Measurements from ENCODE around the gene ZNF516.
"Not testable (repeated sequence)": the region's sequence is repeated elsewhere in the genome, so short reads cannot be mapped to it uniquely, and the experiment has no call there.

Gene ZNF516, protein sequence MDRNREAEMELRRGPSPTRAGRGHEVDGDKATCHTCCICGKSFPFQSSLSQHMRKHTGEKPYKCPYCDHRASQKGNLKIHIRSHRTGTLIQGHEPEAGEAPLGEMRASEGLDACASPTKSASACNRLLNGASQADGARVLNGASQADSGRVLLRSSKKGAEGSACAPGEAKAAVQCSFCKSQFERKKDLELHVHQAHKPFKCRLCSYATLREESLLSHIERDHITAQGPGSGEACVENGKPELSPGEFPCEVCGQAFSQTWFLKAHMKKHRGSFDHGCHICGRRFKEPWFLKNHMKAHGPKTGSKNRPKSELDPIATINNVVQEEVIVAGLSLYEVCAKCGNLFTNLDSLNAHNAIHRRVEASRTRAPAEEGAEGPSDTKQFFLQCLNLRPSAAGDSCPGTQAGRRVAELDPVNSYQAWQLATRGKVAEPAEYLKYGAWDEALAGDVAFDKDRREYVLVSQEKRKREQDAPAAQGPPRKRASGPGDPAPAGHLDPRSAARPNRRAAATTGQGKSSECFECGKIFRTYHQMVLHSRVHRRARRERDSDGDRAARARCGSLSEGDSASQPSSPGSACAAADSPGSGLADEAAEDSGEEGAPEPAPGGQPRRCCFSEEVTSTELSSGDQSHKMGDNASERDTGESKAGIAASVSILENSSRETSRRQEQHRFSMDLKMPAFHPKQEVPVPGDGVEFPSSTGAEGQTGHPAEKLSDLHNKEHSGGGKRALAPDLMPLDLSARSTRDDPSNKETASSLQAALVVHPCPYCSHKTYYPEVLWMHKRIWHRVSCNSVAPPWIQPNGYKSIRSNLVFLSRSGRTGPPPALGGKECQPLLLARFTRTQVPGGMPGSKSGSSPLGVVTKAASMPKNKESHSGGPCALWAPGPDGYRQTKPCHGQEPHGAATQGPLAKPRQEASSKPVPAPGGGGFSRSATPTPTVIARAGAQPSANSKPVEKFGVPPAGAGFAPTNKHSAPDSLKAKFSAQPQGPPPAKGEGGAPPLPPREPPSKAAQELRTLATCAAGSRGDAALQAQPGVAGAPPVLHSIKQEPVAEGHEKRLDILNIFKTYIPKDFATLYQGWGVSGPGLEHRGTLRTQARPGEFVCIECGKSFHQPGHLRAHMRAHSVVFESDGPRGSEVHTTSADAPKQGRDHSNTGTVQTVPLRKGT

DNA sequence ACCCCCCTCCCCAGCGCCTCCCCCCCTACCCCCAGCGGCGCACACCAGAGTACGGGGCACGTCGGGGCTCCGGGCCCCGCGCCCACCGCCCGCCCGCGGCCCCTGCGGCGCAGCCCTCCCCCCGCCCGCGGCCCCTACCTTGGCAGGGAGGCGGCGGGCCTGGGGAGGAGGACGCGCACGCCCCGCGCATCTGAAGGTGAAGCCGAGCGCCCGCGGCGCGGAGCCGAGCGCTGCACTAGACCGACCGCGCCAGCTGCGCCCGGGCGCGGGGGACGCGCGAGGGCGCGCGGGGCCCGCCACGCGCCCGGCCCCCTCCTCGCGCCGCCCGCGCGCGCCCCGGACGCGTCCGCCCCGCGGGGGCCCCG is at the start of gene ZNF516:
TSS of gene ZNF516 (minus strand) at position 237 of the 365 bp plus-strand sequence. CDS start 52,188 bp downstream, outside the sequence.
- DNase-seq = no peak

DNA sequence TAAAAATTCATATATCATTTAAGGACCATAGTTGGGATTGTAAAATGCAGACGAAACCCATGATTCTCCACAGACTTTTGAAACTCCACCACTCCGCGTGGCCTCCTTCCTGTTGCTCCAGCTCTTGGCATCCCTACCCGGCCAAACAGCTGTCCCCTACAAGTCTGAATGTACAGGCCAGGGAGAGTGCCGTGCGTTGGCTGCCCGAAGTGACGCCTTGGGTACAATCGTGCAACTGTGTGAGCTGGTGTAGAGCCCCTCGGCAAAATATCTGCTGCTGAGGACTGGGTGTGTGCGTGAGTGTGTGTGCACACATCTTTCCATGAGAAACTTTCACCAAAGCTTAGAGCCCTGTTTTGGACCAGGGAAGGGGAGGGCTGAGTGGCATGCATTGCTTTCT is 43.8 kb upstream of the ZNF516 start:
- no peak for DNase-seq

DNA sequence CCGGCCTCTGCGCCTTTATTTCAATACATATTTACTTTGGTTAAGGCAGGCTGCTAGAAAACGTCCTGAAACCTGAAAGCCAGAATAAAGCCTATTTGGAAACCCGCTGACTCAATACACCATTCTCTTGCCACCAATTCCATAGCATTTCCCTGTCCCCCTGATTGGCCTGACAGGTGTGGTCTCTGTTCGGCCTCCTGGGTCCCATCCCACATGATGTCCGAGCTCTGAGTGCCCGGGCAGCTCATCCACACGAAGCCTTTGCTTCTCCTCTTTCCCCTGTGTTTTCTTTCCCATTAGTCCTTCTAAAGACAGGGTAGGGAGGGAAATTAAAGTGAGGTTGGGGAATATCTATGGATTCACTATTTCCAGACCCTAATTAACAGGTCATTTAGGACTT is 42.6 kb upstream of the ZNF516 start:
- no peak for DNase-seq

DNA sequence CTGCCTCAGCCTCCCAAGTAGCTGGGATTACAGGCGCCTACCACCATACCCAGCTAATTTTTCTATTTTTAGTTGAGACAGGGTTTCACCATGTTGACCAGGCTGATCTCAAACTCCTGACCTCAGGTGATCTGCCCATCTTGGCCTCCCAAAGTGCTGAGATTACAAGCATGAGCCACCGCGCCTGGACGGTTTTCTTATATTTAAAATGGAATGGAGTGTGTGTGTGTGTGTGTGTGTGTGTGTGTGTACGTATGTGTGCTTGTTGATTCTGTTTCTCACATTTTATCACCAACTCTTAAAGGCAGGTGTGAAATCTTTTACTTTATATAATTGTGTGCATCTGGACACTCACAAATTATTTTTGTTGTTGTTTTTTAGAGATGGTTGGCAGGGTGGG is 41.6 kb upstream of the ZNF516 start:
- DNase-seq = not testable (repeated sequence)

DNA sequence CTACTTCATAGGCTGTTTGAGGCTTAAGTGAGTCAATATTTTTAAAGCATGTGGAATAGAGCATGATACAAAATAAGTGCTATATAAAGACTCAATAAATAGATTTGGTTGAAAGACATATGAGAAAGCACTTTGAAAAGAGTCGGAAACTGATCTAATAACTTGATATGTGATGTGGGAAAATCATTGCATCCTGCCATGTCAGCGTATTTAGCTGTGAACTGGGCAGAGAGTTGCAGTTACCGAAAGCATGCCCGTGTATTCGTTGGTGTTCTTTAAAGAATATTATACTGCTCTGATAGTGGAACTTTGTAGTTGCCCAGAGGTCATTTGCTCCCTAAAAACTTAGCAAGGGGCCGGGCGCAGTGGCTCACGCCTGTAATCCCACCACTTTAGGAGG is 37.8 kb upstream of the ZNF516 start:
- DNase-seq = no peak

DNA sequence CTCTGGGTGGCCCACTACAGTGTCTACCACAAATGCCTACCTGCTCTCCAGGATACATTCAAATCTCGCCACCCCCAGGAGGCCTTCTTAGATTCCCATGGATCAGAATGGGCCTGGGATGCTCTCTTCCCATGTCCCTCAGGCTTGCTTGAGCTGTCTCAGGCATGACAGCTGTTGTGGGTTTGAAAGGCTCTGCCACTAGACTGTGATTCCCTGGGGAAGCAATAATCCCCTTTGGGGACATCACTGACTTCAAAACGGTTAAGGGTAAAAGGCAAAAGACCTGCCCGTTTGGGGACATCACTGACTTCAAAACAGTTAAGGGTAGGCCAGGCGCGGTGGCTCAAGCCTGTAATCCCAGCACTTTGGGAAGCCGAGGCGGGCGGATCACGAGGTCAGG is 35.8 kb upstream of the ZNF516 start:
- no peak for DNase-seq

DNA sequence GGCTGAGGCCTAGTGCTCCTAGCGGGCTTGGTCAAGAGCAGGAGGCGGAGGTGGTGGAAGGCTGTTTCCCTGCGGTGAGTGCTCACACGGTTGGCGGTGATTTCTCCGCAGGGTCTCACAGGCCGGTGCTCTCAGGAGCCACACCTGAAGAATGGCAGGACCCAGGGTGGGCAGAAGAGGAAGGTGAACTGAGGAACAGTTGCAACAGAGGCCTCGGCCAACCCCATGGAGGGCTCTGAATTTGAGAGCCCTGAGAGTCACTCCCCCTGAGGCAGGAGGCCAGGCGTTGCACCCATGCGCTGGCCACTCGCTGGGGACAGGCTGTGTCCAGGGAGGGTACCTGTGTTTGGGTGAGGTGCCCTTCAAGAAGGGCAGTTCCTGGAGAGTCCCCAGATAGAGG is 35.3 kb upstream of the ZNF516 start:
- no peak for DNase-seq

DNA sequence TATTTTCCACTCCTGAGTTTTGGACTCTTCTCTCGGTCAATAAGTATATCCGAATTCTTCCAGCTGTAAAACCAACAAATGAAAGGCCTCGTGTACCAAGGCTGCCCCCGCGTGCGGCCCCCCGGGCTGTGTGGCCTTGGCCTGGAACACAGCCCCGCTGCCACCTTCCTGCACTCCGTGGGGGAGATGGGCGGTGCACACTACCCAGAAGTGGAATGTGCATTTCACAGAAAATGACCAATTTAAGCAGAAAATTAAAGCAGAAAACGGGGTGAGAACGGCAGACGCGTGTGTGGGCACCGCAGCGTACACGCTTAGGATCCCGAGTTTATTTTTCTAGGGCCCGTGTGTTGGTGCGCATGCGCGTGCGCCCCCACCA is 34.4 kb upstream of the ZNF516 start:
- no peak for DNase-seq

DNA sequence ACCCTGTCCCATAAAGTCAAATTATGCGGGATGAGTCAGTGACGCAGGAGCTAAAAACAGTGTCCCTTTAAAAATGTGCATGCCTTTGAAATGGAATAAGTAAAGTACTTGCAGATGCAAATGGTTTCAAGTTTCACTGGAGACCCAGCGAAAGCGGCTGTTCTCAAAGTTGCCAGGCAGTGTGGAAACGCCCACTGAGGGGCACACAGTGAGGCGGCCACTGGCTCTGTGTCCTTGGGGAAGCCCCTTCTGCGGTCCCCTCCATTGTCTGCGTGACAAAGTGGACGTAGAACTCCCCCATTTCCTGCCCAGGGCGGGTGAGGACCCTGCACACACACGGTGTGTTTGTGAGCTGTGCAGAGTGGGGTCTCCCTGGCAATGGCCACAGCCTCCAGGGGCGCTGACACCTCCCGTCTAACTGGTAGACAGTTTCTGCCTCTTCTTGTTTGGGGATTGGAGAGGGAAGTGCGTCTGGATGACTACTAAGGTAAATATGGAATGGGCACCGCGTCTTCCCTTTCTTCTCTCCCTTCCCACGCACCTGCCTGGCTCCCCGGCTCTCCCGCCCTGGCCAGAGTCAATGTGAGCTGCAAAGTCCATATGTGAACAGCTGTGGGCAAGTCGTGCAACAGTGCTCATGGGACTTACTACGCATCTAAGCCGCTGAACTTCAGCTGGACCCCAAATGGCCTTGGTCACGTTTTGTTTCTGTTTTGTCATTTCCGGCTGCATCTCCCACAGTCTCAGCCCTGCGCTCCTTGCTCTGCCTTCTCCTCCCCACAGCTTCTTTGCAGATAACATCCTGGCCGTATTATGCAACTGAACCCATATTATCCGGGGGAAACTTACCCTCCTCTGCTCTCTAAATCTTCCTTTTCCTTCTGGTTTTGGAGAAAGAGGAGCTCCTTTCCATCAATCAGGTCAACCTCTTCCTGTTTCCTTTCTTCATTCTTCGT is 33.7 kb upstream of the ZNF516 start:
- DNase-seq = peak; percentile 52 to 59

DNA sequence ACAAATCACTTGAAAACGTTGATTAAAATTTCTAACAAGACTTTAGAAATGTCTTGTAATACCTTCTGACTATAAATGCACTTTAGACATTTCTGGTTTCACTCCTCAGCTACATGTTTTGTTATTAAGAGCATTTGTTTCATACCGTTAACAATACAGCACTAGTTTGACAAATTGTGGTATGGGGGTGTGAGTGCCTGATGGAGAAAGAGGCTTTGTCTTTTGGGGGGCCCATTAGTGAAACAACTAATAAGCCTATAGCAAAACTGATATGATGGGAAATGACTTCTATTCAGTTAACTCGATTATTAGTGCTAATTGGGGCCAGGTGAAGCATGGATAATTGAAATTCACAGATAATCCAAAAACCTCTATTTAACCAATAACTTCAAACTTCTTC is 30.9 kb upstream of the ZNF516 start:
- DNase-seq = no peak

DNA sequence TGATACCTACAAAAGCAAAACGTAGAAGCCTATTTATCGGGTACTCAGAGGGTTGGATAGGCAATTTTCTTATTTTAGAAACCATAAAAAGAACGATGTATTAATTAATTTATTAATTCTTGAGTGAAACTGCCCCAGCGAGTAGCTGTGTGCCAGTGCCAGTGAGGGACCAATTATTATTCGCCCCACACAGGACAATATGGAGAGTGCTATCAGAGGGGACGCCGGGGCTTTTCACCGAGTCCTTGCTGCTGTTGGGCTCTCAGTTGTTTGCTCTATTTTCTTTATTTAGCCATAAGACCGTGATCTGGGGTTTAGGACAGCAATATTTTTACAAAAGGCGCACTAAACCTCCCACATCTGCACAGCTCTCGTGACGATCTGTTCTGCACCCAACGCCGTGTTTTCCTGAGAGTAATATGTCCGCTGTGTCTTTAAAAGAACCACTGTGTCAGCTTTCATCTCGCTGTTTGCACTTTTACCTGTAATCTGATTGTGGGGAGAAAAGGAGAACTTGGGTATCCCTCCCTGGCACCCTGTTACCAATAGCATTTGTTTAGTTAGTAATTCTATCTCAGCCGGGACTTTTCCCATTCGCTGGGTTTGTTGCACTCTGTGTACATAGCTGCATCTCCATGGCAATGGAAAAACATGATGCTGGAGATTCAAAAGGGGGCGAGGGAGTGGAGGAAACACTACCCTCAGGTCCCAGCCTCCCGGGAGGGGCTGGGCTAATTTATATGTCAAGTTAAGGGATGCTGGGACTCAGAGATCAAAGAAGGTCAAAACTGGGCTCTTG is 30.1 kb upstream of the ZNF516 start:
- DNase-seq = no peak

DNA sequence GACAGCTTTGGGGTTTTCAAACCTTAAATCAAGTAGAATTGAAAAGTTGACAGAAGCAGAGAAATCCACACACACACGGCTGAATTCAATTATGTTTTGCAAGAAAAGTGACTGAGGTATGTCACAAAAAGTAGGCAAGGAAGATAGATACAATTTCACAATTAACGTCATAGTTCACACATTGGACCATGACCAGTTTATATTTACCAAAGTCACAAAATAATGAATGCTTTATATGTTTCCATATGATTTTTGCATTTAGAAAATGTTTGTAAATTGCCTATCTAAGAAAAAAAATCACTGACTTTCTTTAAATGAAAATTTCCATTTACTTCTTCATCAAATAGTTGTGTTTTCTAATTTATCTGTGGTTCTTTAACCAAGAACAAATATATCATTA is 29.4 kb upstream of the ZNF516 start:
- no peak for DNase-seq

DNA sequence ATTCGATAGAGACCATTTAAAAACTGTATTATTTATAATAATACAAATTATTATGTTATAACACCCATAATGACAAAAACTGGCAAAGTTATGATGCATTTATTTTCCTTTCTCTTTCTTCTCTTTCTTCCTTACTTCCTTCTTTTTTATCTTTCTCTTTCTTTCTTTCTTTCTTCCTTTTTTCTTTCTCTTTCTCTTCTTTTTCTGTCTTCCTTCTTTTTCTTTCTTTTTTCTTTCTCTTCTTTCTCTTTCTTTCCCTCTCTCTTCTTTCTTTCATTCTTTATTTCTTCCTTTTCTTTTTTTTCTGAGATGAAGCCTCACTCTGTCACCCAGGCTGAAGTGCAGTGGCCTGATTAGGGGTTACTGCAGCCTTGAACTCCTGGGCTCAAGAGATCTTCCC is 27.5 kb upstream of the ZNF516 start:
- no peak for DNase-seq

DNA sequence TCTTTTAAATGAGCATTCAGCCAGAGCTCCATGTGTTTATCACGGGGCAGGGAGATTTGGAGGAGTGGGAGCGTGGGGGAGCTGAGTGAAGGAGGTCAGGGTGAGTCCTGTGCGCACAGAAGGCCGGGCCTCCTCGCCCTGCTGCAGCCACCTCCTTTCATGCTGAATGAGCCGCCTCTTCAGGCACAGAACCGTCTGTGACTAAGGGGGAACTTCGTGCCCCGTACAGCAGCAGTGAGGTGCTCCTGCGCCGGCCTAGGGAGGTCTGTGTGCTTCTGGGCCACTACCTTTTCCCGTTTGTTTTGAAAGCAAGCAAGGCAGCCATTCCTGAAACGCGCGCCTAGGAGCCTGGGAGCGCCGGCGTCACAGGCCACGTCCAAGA is 27.1 kb upstream of the ZNF516 start:
- no peak for DNase-seq

DNA sequence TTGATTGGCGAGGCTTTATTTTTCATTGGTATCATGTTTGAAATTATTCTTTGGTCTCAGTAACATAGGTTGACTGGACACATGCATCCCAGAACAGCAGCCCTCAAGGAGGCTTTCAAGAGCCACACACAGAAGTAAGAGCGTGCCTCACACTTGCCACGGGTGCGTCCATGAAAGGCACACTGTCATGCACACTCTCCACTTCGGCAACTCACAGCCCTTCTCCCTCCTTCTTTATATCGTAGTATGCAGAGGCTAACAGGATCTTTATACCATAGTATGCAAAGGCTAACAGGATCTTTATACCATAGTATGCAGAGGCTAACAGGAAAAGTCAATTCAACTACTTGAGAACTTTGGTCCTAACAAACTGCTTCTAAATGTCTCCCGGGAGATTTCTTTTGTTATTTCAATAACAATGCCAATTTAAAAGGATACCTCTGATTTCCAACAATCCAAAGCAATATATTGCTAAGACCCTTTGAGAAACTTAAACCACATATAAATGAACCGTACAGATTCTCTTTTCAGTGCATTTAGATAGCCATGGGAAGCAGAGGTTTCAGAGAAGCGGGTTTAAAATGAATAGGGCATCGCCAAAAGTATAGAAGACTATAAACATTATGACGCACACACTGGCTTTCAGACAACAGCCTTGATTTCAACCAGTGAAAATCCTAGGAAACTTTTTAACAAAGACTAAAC is 26.5 kb upstream of the ZNF516 start:
- no peak for DNase-seq

DNA sequence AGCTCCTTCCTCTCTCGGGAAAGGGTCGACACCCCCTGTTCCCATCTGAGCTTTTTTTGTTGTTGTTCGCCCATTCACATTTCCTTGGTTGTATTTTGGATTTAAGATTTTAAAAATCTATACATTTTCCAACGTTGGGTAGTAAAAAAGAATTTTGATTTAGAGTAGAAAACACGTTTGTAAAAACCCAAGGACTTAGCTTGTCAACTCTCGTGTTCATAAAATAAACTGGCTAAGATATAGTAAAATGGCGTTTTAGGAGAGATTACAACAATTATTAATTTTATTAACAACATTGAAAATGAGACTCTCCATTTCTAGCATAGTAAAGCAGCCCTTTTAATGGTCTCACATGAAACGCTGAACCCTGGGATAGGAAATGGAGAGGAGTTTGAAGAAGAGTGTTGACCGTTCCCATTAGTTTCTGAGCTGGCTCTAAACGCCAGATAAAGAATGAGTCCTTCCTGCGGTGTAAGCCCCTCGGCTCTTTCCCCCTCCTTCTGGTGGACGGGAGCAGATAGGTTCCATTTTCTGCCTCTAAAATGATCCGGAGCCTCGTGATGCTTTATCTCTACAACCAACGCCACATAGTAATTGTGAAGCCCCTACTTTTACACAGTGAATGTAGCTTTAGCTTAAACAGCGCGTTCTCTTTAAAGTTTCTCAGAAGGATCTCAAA is 24.0 kb upstream of the ZNF516 start:
- DNase-seq = no peak

DNA sequence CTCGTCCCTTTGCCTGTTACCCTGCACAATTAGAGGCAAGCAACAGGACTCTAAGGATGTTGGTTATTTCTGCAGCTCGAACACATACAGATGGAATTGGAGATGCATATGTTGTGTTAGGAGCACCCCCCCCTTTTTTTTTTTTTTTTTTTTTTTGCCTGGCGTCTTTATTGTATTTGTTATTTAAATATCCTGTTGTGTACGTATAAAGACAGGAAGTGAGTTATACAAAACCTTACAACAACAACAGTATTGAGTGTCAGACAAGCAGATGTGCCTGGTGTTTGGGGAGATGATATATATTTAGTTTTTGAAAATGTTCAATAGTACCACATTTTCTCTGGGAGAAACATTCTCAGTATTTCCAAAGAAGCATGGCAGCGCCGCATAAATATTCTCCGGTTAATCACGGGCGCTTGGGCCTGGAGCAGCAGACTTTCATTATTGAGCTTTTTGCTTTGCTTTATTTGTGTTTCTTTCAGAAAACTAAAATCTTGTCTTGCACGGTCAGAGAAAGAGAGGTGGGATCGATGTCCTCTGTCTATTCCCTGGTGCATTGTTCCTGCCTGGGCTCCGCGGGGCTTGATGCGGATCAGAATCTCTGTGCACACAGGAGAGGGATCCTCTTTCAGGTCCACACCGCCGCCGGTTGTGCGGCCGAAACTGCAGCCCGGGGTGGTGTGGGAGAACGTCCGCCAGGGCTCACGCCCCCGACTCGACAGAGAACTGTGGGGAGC is 23.2 kb upstream of the ZNF516 start:
- no peak for DNase-seq

DNA sequence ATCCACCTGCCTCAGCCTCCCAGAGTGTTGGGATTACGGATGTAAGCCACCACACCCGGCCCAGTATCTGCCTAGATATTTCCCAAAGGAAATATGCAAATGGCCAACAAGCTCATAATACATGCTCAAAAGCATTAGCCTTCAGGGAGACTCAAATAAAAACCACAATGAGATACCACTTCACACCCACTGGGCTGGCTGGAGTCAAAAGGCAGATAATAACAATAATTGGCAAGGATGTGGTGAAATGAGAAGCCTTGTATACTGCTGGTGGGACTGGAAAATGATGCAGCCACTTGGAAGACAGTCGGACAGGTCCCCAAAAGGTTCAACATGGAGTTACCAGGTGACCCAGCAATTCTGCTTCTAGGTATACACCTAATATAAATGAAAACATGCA is 20.5 kb upstream of the ZNF516 start:
- no peak for DNase-seq

DNA sequence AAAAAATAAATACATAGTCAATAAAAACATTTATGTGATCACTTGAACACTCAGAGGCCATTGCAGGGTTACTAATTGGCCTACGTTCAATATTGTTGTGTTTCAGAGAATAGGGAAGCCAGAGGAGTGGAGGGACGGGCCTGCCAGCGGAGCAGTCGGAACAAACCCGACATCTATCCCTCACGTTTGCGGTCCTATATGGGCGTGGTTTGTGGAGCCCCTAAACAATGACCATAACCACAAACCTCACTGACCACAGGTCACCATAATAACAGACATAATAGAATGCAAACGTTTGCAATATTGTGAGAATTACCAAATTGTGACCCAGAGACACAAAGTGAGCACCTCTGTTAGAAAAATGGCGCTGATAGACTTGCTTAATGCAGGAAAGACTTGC is 19.5 kb upstream of the ZNF516 start:
- DNase-seq = no peak
